Heart left ventricle (tissue), 16 donors: ENCODE data around the gene OR51B4. TPM values are rescaled to one million over a fixed set of nuclear protein-coding genes. Genes with fewer than 3 reads are reported as not detected.
"Not testable (repeated sequence)": the region's sequence is repeated elsewhere in the genome, so short reads cannot be mapped to it uniquely, and the experiment has no call there.

Experiments
- ATAC-seq, 4 donors: fragments of 200-7000 bp; cut with Tn5 transposase; one replicate each; pipeline ENCODE4 v1.9.1; 2020 to 2022; ENCODE audit warnings: moderate library complexity in 4 of 4, mild to moderate bottlenecking in 3 of 4, moderate number of reproducible peaks in 1 of 4
- DNase-seq, 5 donors: peaks; one replicate each; pipeline ENCODE4 v3.0.0-alpha.2; 2020
- H3K27ac ChIP-seq, 12 donors: fragments of 200-600 bp; sonication (generic) in 4 of 12; one replicate each; pipeline versions ENCODE4 v1.5.0 to v1.8.0; 2016 to 2022; ENCODE audit warnings: mild to moderate bottlenecking in 2 of 12
- H3K27me3 ChIP-seq, 9 donors: fragments of 200-600 bp; sonication (generic) in 2 of 9; one replicate each; pipeline versions ENCODE4 v1.5.1 to v1.8.0; 2016 to 2022; ENCODE audit warnings: mild to moderate bottlenecking in 3 of 9
- H3K36me3 ChIP-seq, 9 donors: fragments of 200-600 bp; sonication (generic) in 2 of 9; one replicate each; pipeline versions ENCODE4 v1.5.0 to v1.8.0; 2018 to 2022; ENCODE audit warnings: mild to moderate bottlenecking in 2 of 9
- H3K4me1 ChIP-seq, 12 donors: fragments of 200-600 bp; sonication (generic) in 4 of 12; one replicate each; pipeline versions ENCODE4 v1.5.0 to v1.8.0; 2016 to 2022; ENCODE audit warnings: mild to moderate bottlenecking in 3 of 12
- H3K4me3 ChIP-seq, 12 donors: fragments of 200-600 bp; sonication (generic) in 4 of 12; one replicate each; pipeline versions ENCODE4 v1.5.0 to v1.8.0; 2017 to 2022; ENCODE audit warnings: mild to moderate bottlenecking in 9 of 12, moderate library complexity in 4 of 12
- H3K9me3 ChIP-seq, 12 donors: fragments of 200-600 bp; sonication (generic) in 4 of 12; one replicate each; pipeline versions ENCODE4 v1.5.0 to v1.8.0; 2016 to 2022; ENCODE audit warnings: mild to moderate bottlenecking in 1 of 12
- POLR2A ChIP-seq, 2 donors: fragments of 450-650 bp; IDR thresholded peaks; one replicate each; pipeline ENCODE4 v1.6.1; 2017; ENCODE audit warnings: antibody characterized with exemption in 2 of 2, mild to moderate bottlenecking in 2 of 2, moderate library complexity in 2 of 2
- WGBS, 4 donors: extraction: QIAGEN DNeasy Blood & Tissue Kit in 2 of 4; methylation state at CpG; one replicate each; pipeline versions ENCODE4 v1.1.5 to v1.1.7; 2013 to 2018; 5-methylcytosine and 5-hydroxymethylcytosine counted together
- intact Hi-C, 10 donors: fragments of 100-400 bp; cut with DNase I; formaldehyde crosslinking; loops; one replicate each; pipeline versions ENCODE4 v1.11.1 to v1.14.2; 2022
- polyA plus RNA-seq, 2 donors: library from polyadenylated mRNA; stranded (reverse); fragments of 200-250 nt; gene quantifications; one replicate each; pipeline ENCODE4 v1.2.3, GENCODE V29; 2013
- total RNA-seq, 9 donors: library from RNA; depleted of rRNA in 2 of 9; stranded (reverse); fragments of >200 nt in 2 of 9; fragmentation: NEBNext Ultra II Directional in 3 of 9; extraction: Animal tissue kit (Norgen Biotek cat#: 25700) in 3 of 9; gene quantifications; one replicate each; pipeline versions ENCODE4 v1.1.0 to v1.2.4, GENCODE V29; 2016 to 2023
- TF ChIP-seq, protein P1 (sequence below), 12 donors: fragments of 200-600 bp; sonication (generic) in 4 of 12; IDR thresholded peaks; one replicate each; pipeline versions ENCODE4 v1.5.0 to v1.8.0; 2018 to 2022; ENCODE audit warnings: antibody characterized with exemption in 12 of 12, mild to moderate bottlenecking in 5 of 12
- donor health status: ischemic (EF 13 %, LVEDD 7.1; RV severe dilation, severe dysfunction).
- donor health status: healthy with polysubstance abuse.
- donor health status: DM: no; HTN: yes; CAD: no.
- donor health status: DM: no; HTN: no; CAD: no.
- donor health status: ischemic (EF 25% LVEDD 6.9; RV normal size, moderate dysfunction).
- donor health status: ischemic (EF 25% LVEDD 5.7; RV mildly dilated, moderate dysfunction).
- donor health status: healthy.
- donor health status: DM: yes; HTN: yes; CAD: no.
- donor health status: ischemic (EF 35%, LVEDD 5.7; RV mildly dilated, moderate dysfunction).
- donor health status: nonischemic (EF 11% LVEDD 7.7; RV severe dilation, severe dysfunction).
- donor health status: DM: yes; HTN: yes; CAD: no.
- donor health status: PGD.
- donor health status: ischemic (EF 29% LVEDD 5.4; RV normal size, mild dysfunction).
- donor health status: nonischemic (EF 23%, LVEDD 6.1; RV moderate dilation, normal function).

OR51B4 gene
- total and polyA plus RNA-seq, 11 donors, result not detected

DNA sequence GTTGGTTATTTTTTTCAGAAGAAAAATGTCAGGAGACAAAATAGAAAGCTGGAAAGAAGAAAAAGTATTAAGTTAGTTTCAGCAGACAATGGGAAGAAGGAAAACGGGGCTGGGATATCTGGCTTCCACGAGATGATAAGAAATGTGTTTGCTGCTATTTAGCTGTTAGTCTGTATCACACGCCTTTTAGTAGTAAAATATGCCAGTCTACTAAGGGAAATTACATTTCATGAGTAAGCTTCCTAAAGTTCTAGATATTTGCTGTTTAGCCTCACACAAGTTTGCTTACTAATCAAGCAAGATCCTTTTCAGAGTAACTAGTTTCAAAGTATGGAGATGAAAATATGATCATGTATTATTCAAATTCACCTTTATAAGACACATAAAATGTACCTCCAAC lies 1.5 kb downstream of the OR51B4 start:
- 27 to 44% (median 31%) methylated on average over 3 of the region's 3 CpGs for WGBS, 4 donors
- intact Hi-C loops, result no loop called here
- Histone ChIP-seq H3K4me1 (no peaks in the 10 kb centered on the region), H3K9me3 (no peaks in the 10 kb centered on the region), H3K27ac (no peak overlapping the region), H3K36me3 (no peaks in the 10 kb centered on the region), H3K27me3 (no peaks in the 10 kb centered on the region), H3K4me3 (no peak overlapping the region)
- DNase-seq (no peak), ATAC-seq (no peak)
- TF ChIP-seq, protein P1, sequence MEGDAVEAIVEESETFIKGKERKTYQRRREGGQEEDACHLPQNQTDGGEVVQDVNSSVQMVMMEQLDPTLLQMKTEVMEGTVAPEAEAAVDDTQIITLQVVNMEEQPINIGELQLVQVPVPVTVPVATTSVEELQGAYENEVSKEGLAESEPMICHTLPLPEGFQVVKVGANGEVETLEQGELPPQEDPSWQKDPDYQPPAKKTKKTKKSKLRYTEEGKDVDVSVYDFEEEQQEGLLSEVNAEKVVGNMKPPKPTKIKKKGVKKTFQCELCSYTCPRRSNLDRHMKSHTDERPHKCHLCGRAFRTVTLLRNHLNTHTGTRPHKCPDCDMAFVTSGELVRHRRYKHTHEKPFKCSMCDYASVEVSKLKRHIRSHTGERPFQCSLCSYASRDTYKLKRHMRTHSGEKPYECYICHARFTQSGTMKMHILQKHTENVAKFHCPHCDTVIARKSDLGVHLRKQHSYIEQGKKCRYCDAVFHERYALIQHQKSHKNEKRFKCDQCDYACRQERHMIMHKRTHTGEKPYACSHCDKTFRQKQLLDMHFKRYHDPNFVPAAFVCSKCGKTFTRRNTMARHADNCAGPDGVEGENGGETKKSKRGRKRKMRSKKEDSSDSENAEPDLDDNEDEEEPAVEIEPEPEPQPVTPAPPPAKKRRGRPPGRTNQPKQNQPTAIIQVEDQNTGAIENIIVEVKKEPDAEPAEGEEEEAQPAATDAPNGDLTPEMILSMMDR (IDR thresholded peaks at IDR 0.05), result no peak
- TF ChIP-seq POLR2A (IDR thresholded peaks at IDR 0.05), result no peak

- intact Hi-C loops, result no loop called here
- H3K27ac ChIP-seq, result no peak overlapping the region
- TF ChIP-seq, protein P1 (IDR thresholded peaks at IDR 0.05), result no peak
- no peak for TF ChIP-seq POLR2A (IDR thresholded peaks at IDR 0.05)
- H3K4me3 ChIP-seq, result no peak overlapping the region
- 0 to 71% (median 42%) methylated on average over 1 of the region's 1 CpG for WGBS, 4 donors
- H3K36me3 ChIP-seq, result no peaks in the 10 kb centered on the region
- no peak for ATAC-seq
- DNase-seq, result no peak
- H3K27me3 ChIP-seq, result no peaks in the 10 kb centered on the region
- no peaks in the 10 kb centered on the region for H3K9me3 ChIP-seq
- H3K4me1 ChIP-seq, result no peaks in the 10 kb centered on the region
Measured at GRCh38 chr11:5298451-5298850, 3.3 kb downstream of the OR51B4 start.

GRCh38 chr11:5297721-5298323 lies 3.9 kb downstream of the OR51B4 start:
- DNase-seq, result no peak
- Histone ChIP-seq H3K27me3 (no peaks in the 10 kb centered on the region), H3K4me1 (no peaks in the 10 kb centered on the region), H3K27ac (no peak overlapping the region), H3K4me3 (no peak overlapping the region), H3K36me3 (no peaks in the 10 kb centered on the region), H3K9me3 (no peaks in the 10 kb centered on the region)
- 32 to 39% (median 36%) methylated on average over 4 of the region's 4 CpGs for WGBS, 4 donors
- TF ChIP-seq, protein P1 (IDR thresholded peaks at IDR 0.05), result no peak
- TF ChIP-seq POLR2A (IDR thresholded peaks at IDR 0.05), result no peak
- intact Hi-C loops, result no loop called here
- ATAC-seq, result no peak

DNA sequence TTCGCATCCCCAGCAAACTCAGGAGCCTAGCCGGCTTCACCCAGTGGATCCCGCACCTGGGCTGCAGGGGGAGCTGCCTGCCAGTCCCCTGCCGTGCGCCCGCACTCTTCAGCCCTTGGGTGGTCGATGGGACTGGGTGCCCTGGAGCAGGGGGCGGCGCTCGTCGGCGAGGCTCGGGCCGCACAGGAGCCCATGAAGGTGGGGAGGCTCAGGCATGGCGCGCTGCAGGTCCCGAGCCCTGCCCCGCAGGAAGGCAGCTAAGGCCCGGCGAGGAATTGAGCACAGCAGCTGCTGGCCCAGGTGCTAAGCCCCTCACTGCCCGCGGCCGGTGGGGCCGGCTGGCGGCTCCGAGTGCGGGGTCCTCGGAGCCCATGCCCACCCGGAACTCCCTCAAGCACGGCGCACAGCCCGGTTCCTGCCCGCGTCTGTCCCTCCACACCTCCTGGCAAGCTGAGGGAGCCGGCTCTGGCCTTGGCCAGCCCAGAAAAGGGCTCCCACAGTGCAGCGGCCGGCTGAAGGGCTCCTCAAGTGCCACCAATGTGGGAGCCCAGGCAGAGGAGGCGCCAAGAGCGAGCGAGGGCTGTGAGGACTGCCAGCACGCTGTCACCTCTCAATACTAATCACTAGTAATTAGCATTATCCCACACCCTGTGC lies 7.3 kb downstream of the OR51B4 start:
- H3K27me3 ChIP-seq, DNase-seq, ATAC-seq, H3K27ac ChIP-seq, intact Hi-C loops, H3K4me1 ChIP-seq, H3K36me3 ChIP-seq, H3K9me3 ChIP-seq, H3K4me3 ChIP-seq: not testable (repeated sequence)
- WGBS, 4 donors, result 90 to 94% (median 93%) methylated on average over 25 to 41 of the region's 41 CpGs

DNA sequence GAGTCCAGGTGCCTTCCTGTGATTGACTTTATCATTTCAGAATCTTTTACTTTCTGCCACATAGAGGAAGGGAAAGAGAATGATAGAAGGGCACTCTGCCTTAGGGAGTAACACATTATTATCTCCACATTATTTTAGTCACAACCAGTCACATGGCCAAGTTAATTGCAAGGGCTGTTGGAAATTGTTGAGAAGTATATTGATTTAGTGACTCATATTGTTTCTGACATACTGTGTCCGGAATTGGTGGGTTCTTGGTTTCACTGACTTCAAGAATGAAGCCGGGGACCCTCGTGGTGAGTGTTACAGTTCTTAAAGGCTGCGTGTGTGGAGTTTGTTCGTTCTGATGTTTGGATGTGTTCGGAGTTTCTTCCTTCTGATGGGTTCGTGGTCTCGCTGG lies 8.7 kb downstream of the OR51B4 start:
- intact Hi-C loops, result no loop called here
- TF ChIP-seq POLR2A (IDR thresholded peaks at IDR 0.05), result no peak
- TF ChIP-seq, protein P1 (IDR thresholded peaks at IDR 0.05), result no peak
- 88 to 94% (median 90%) methylated on average over 8 of the region's 8 CpGs for WGBS, 4 donors
- no peak for ATAC-seq
- no peaks in the 10 kb centered on the region for H3K27me3 ChIP-seq
- no peak overlapping the region for H3K4me3 ChIP-seq
- no peaks in the 10 kb centered on the region for H3K4me1 ChIP-seq
- no peak overlapping the region for H3K27ac ChIP-seq
- no peak for DNase-seq
- no peaks in the 10 kb centered on the region for H3K36me3 ChIP-seq
- no peaks in the 10 kb centered on the region for H3K9me3 ChIP-seq
